Measurements from ENCODE around the gene KCNMA1. TPM values are rescaled to one million over a fixed set of nuclear protein-coding genes. Genes with fewer than 3 reads are reported as not detected.

KCNMA1 gene
- total and polyA plus RNA-seq, 9 of the 15 experiments (the other 6 are each of a cell fraction or from before 2014, with no cell fraction given), result 0.01 to 0.95 (median 0.15) TPM; not detected in 4

GRCh38 chr10:77452952-77453564 is 184.6 kb downstream of the KCNMA1 start (continued):
- TF ChIP-seq ZNF318 (IDR thresholded peaks at IDR 0.05; ENCODE audit: borderline replicate concordance in 1 of 2, low read depth in 1 of 2) (no peak), FOXJ2 (tag; IDR thresholded peaks at IDR 0.05) (no peak), SP1 (CRISPR knock-in tag; IDR thresholded peaks at IDR 0.05) (no peak), ZNF134 (CRISPR knock-in tag; conservative IDR thresholded peaks at IDR 0.05) (no peak)
